Suprapubic skin (tissue), 4 donors: ENCODE measurements around the gene CHST12.
"Not testable (repeated sequence)": the region's sequence is repeated elsewhere in the genome, so short reads cannot be mapped to it uniquely, and the experiment has no call there.

Experiments used
- CTCF ChIP-seq, 2 donors: fragments of 200-600 bp in 1 of 2; fragments of 450-650 bp in 1 of 2; sonication (generic) in 1 of 2; IDR thresholded peaks; one replicate each; pipeline ENCODE4 v1.5.1; 2016 to 2019; ENCODE audit warnings: antibody characterized with exemption in 2 of 2, mild to moderate bottlenecking in 1 of 2, moderate library complexity in 1 of 2
- POLR2A ChIP-seq, 2 donors: fragments of 450-650 bp; IDR thresholded peaks; one replicate each; pipeline ENCODE4 v1.6.1; 2017; ENCODE audit warnings: antibody characterized with exemption in 2 of 2, mild to moderate bottlenecking in 2 of 2, moderate library complexity in 2 of 2
- POLR2AphosphoS5 ChIP-seq, 3 donors: sonication (generic); formaldehyde crosslinking; IDR thresholded peaks; one replicate each; pipeline ENCODE4 v1.6.1; 2017; ENCODE audit warnings: antibody characterized with exemption in 3 of 3

- not testable (repeated sequence) for TF ChIP-seq CTCF, POLR2A, POLR2AphosphoS5 (IDR thresholded peaks at IDR 0.05)
Observed at GRCh38 chr7:2377492-2377891, 25.9 kb upstream of the CHST12 start.
